Measurements from ENCODE around the gene CYTH3.

The CYTH3 gene

GRCh38 chr7:6188389-6188788, 84.0 kb downstream of the CYTH3 start:
- DNase-seq = no peak

GRCh38 chr7:6186577-6186976, 85.8 kb downstream of the CYTH3 start:
- no peak for DNase-seq

GRCh38 chr7:6182993-6183392, 89.4 kb downstream of the CYTH3 start:
- no peak for DNase-seq

GRCh38 chr7:6181136-6181535, 91.3 kb downstream of the CYTH3 start:
- DNase-seq = no peak

GRCh38 chr7:6180344-6180725, 92.1 kb downstream of the CYTH3 start:
- DNase-seq = no peak

GRCh38 chr7:6179620-6180343, 92.6 kb downstream of the CYTH3 start:
- DNase-seq = no peak

GRCh38 chr7:6178298-6179029, 94.0 kb downstream of the CYTH3 start:
- DNase-seq = no peak

- DNase-seq = no peak
Measured at GRCh38 chr7:6175645-6176044, 96.8 kb downstream of the CYTH3 start.

GRCh38 chr7:6172910-6173295, 99.5 kb downstream of the CYTH3 start:
- DNase-seq = no peak

GRCh38 chr7:6172224-6172909, 100.1 kb downstream of the CYTH3 start:
- no peak for DNase-seq

GRCh38 chr7:6171532-6172223, 100.7 kb downstream of the CYTH3 start:
- no peak for DNase-seq

- DNase-seq = no peak
Measured at GRCh38 chr7:6170571-6171531, 101.6 kb downstream of the CYTH3 start.

- no peak for DNase-seq
Measured at GRCh38 chr7:6169805-6170520, 102.5 kb downstream of the CYTH3 start.

GRCh38 chr7:6168477-6168868, 104.0 kb downstream of the CYTH3 start:
- DNase-seq = no peak

GRCh38 chr7:6167587-6168476, 104.6 kb downstream of the CYTH3 start:
- no peak for DNase-seq

GRCh38 chr7:6167004-6167551, 105.3 kb downstream of the CYTH3 start:
- DNase-seq = no peak

- no peak for DNase-seq
Measured at GRCh38 chr7:6166443-6166891, 106.0 kb downstream of the CYTH3 start.

GRCh38 chr7:6165521-6166320, 106.7 kb downstream of the CYTH3 start:
- no peak for DNase-seq

- DNase-seq = no peak
Measured at GRCh38 chr7:6165075-6165474, 107.3 kb downstream of the CYTH3 start.

All from NCI-H1105 (cell line).